Natural killer cell (primary cell): ENCODE results near the gene SLC25A29. TPM values are rescaled to one million over a fixed set of nuclear protein-coding genes. Genes with fewer than 3 reads are reported as not detected.
A peak's percentile ranks its signal among the peaks of the same experiment; 100 is the strongest.

Source experiments
- ATAC-seq, 3 donors: fragments of 150-1000 bp in 2 of 3; fragments of 200-7000 bp in 1 of 3; cut with Tn5 transposase; 1 replicate in 1 of 3; 2 replicates in 2 of 3; pipeline ENCODE4 v1.10.0; 2021; ENCODE audit warnings: mild to moderate bottlenecking in 2 of 3, moderate library complexity in 2 of 3
- DNase-seq, 2 donors: peaks; one replicate each; pipeline versions ENCODE4 v3.0.0 to v3.0.0-alpha.2; 2013 to 2021; ENCODE audit warnings: mixed read lengths in 1 of 2
- H3K27ac ChIP-seq: one replicate; pipeline ENCODE4 v1.5.1; 2013; ENCODE audit warnings: mild to moderate bottlenecking, low read length
- H3K27me3 ChIP-seq: one replicate; pipeline ENCODE4 v1.6.1; 2013; ENCODE audit warnings: low read length; ENCODE audit not compliant: control insufficient read depth, insufficient read depth
- H3K36me3 ChIP-seq: one replicate; pipeline ENCODE4 v1.6.1; 2013; ENCODE audit warnings: low read length; ENCODE audit not compliant: control insufficient read depth, insufficient read depth
- H3K4me1 ChIP-seq: one replicate; pipeline ENCODE4 v1.6.1; 2013; ENCODE audit warnings: low read length; ENCODE audit not compliant: control insufficient read depth, insufficient read depth
- H3K4me3 ChIP-seq: one replicate; pipeline ENCODE4 v1.5.1; 2013; ENCODE audit warnings: low read length
- H3K9me3 ChIP-seq: one replicate; pipeline ENCODE4 v1.6.1; 2013; ENCODE audit warnings: low read length; ENCODE audit not compliant: control insufficient read depth, insufficient read depth
- H3K27ac Mint-ChIP-seq, 2 donors: one replicate each; pipeline ENCODE4 v1.8.0; 2022; ENCODE audit warnings: mild to moderate bottlenecking in 2 of 2, mixed read lengths in 2 of 2, moderate library complexity in 1 of 2
- H3K27me3 Mint-ChIP-seq, 2 donors: one replicate each; pipeline ENCODE4 v1.8.0; 2022; ENCODE audit warnings: low read depth in 2 of 2, mixed read lengths in 2 of 2
- H3K36me3 Mint-ChIP-seq: one replicate; pipeline ENCODE4 v1.8.0; 2022; ENCODE audit warnings: mixed read lengths
- H3K4me1 Mint-ChIP-seq, 2 donors: one replicate each; pipeline ENCODE4 v1.8.0; 2022; ENCODE audit warnings: mixed read lengths in 2 of 2
- H3K4me3 Mint-ChIP-seq: one replicate; pipeline ENCODE4 v1.8.0; 2022; ENCODE audit warnings: mild to moderate bottlenecking, moderate library complexity, mixed read lengths
- H3K9me3 Mint-ChIP-seq, 2 donors: one replicate each; pipeline ENCODE4 v1.8.0; 2022; ENCODE audit warnings: mixed read lengths in 2 of 2
- CTCF ChIP-seq: fragments of 200-600 bp; IDR thresholded peaks from one replicate; pipeline ENCODE4 v1.8.0; 2022; ENCODE audit warnings: antibody characterized with exemption
- WGBS: methylation state at CpG from one replicate; pipeline ENCODE4 v1.1.7; 2013; ENCODE audit warnings: missing lambda C conversion rate; ENCODE audit not compliant: insufficient coverage; 5-methylcytosine and 5-hydroxymethylcytosine counted together
- intact Hi-C: fragments of 100-400 bp; cut with micrococcal nuclease; formaldehyde crosslinking; loops from one replicate; pipeline ENCODE4 v1.14.2; 2022
- total RNA-seq, 4 donors: library from RNA; stranded (reverse); fragments of 120-200 nt in 1 of 4; gene quantifications; one replicate each; pipeline versions ENCODE4 v1.2.3 to v1.2.4, GENCODE V29; 2013 to 2022

SLC25A29 gene, protein sequence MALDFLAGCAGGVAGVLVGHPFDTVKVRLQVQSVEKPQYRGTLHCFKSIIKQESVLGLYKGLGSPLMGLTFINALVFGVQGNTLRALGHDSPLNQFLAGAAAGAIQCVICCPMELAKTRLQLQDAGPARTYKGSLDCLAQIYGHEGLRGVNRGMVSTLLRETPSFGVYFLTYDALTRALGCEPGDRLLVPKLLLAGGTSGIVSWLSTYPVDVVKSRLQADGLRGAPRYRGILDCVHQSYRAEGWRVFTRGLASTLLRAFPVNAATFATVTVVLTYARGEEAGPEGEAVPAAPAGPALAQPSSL
- 10 to 100 TPM in 2 of 3 donors, 1 to 10 TPM in 1; 8.6 to 80.7 (median 69.3) TPM for total RNA-seq
- total RNA-seq (2013) = 25.8 TPM

GRCh38 chr14:100306101-100306997, at the start of gene SLC25A29:
Gene SLC25A29 (minus strand): TSS chr14:100306444. CDS start chr14:100306232, 212 bp downstream.
- Mint-ChIP-seq H3K4me1 (peaks cover 18 to 20% of the 10 kb centered on the region in 2 donors), H3K27ac (peak within 1 kb of the TSS; percentile 64 to 82), H3K9me3 (no peaks in the 10 kb centered on the region), H3K27me3 (peaks cover 0 to 3% of the 10 kb centered on the region in 2 donors), H3K36me3 (no peaks in the 10 kb centered on the region), H3K4me3 (peak within 1 kb of the TSS; percentile 93)
- peak; percentile 93 to 96 (median 95) for ATAC-seq
- DNase-seq = peak; percentile 80 to 81
- peak within 1 kb of the TSS; percentile 69 for H3K4me3 ChIP-seq
- under 1% methylated on average over 131 of the region's 131 CpGs for WGBS
- H3K4me1 ChIP-seq = peaks cover 30% of the 10 kb centered on the region
- TF ChIP-seq CTCF = no peak
- no peaks in the 10 kb centered on the region for H3K36me3 ChIP-seq
- H3K9me3 ChIP-seq = no peaks in the 10 kb centered on the region
- H3K27ac ChIP-seq = peak within 1 kb of the TSS; percentile 64
- intact Hi-C loops = loop anchor here (2.0 to 5.0 kb wide), 2 partner anchors 22 to 71 kb away; partner anchors contain the start of gene WDR25
- no peaks in the 10 kb centered on the region for H3K27me3 ChIP-seq

- Histone ChIP-seq H3K27me3 (no peaks in the 10 kb centered on the region), H3K36me3 (peaks cover 56% of the 10 kb centered on the region), H3K9me3 (no peaks in the 10 kb centered on the region), H3K4me3 (no peak overlapping the region), H3K4me1 (no peaks in the 10 kb centered on the region), H3K27ac (no peak overlapping the region)
- no peaks in the 10 kb centered on the region for H3K9me3 Mint-ChIP-seq
- H3K36me3 Mint-ChIP-seq = peaks cover 17% of the 10 kb centered on the region
- DNase-seq = no peak
- no peak for TF ChIP-seq CTCF
- 93% methylated on average over 5 of the region's 5 CpGs for WGBS
- no peak overlapping the region for H3K27ac Mint-ChIP-seq
- no peak overlapping the region for H3K4me3 Mint-ChIP-seq
- intact Hi-C loops = no loop called here
- no peaks in the 10 kb centered on the region for H3K27me3 Mint-ChIP-seq
- peaks cover 0 to 5% of the 10 kb centered on the region in 2 donors for H3K4me1 Mint-ChIP-seq
- ATAC-seq = no peak
Measured at GRCh38 chr14:100350986-100351385, 44.7 kb upstream of the SLC25A29 start.

DNA sequence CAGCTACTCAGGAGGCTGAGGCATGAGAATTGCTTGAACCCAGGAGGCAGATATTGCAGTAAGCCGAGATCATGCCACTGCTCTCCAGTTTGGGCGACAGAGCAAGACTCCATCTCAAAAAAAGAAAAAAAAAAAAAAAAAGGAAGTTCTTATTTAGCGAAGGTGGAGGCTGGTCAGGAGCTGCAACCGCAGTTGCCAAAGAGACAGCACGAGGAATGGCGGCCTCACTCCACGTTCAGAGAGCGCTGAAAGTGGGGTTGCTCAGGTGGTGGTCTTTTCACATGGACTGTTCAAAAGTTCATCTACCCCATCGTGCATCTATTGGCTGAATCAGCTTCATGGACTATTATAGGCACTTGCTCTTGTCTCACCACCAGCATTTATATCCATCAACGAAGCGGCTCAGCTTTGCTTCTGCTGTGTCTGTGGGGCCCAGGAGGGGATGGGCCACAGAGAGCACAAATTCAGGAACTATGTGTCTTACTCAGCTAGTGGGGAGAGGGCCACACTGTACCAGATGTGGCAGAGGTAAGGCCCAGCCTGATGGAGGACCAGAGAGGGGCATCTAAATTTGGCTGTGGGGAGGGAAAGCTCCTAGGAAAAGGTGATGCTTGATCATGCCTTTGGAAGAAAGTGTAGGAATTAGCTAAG, 44.2 kb upstream of the SLC25A29 start:
- H3K36me3 ChIP-seq = peaks cover 56% of the 10 kb centered on the region
- Mint-ChIP-seq H3K27me3 (no peaks in the 10 kb centered on the region), H3K36me3 (peaks cover 12% of the 10 kb centered on the region), H3K9me3 (no peaks in the 10 kb centered on the region), H3K4me1 (peaks cover 0 to 5% of the 10 kb centered on the region in 2 donors), H3K27ac (no peak overlapping the region), H3K4me3 (no peak overlapping the region)
- 84% methylated on average over 8 of the region's 11 CpGs for WGBS
- no peaks in the 10 kb centered on the region for H3K27me3 ChIP-seq
- ATAC-seq = no peak
- TF ChIP-seq CTCF = no peak
- no peak overlapping the region for H3K4me3 ChIP-seq
- no peaks in the 10 kb centered on the region for H3K9me3 ChIP-seq
- no peak overlapping the region for H3K27ac ChIP-seq
- no peak for DNase-seq
- intact Hi-C loops = no loop called here
- no peaks in the 10 kb centered on the region for H3K4me1 ChIP-seq
